ENCODE data around the gene MVD.

Gene MVD

GRCh38 chr16:88638323-88639230, 24.3 kb downstream of the MVD start, which contains the start of gene IL17C:
Gene IL17C, plus strand, starts transcription at chr16:88638572. Its CDS starts 70 bp downstream, at chr16:88638642.
- peak; percentile 37 for DNase-seq

- DNase-seq, result no peak
Observed at GRCh38 chr16:88636488-88637265, 26.2 kb downstream of the MVD start.

GRCh38 chr16:88635671-88636319, 27.1 kb downstream of the MVD start:
- no peak for DNase-seq

GRCh38 chr16:88634994-88635670, 27.8 kb downstream of the MVD start:
- DNase-seq, result no peak

- DNase-seq, result no peak
Observed at GRCh38 chr16:88634141-88634993, 28.5 kb downstream of the MVD start.

GRCh38 chr16:88633684-88634140, 29.2 kb downstream of the MVD start:
- no peak for DNase-seq

GRCh38 chr16:88632587-88632930, 30.3 kb downstream of the MVD start:
- no peak for DNase-seq

GRCh38 chr16:88631920-88632586, 30.8 kb downstream of the MVD start:
- DNase-seq, result no peak

- DNase-seq, result no peak
Observed at GRCh38 chr16:88631384-88631783, 31.5 kb downstream of the MVD start.

GRCh38 chr16:88630941-88631340, 31.9 kb downstream of the MVD start:
- DNase-seq, result no peak

- no peak for DNase-seq
Observed at GRCh38 chr16:88630433-88630832, 32.5 kb downstream of the MVD start.

GRCh38 chr16:88629835-88630234, 33.1 kb downstream of the MVD start:
- no peak for DNase-seq

- no peak for DNase-seq
Observed at GRCh38 chr16:88628512-88628974, 34.3 kb downstream of the MVD start.

GRCh38 chr16:88627531-88628411, 35.1 kb downstream of the MVD start:
- DNase-seq, result no peak

- DNase-seq, result no peak
Observed at GRCh38 chr16:88626646-88627045, 36.2 kb downstream of the MVD start.

- DNase-seq, result no peak
Observed at GRCh38 chr16:88624977-88625576, 37.8 kb downstream of the MVD start.

- DNase-seq, result no peak
Observed at GRCh38 chr16:88624481-88624880, 38.4 kb downstream of the MVD start.

GRCh38 chr16:88623858-88624257, 39.0 kb downstream of the MVD start:
- no peak for DNase-seq

GRCh38 chr16:88622866-88623265, 40.0 kb downstream of the MVD start:
- no peak for DNase-seq

GRCh38 chr16:88622125-88622524, 40.8 kb downstream of the MVD start:
- no peak for DNase-seq

Data from NCI-H526 treated with DMSO at 0.1 percent for 48 hours (cell line).